ENCODE results near the gene TTC28. TPM values are rescaled to one million over a fixed set of nuclear protein-coding genes. Genes with fewer than 3 reads are reported as not detected.

Gene TTC28
- total RNA-seq, 1 donor from 2014 or later, result 46.2 TPM

GRCh38 chr22:28630177-28630574 is 49.5 kb downstream of the TTC28 start:
- peaks cover 3% of the 10 kb centered on the region for H3K36me3 Mint-ChIP-seq
- H3K9me3 ChIP-seq (ENCODE audit: low read depth), result no peaks in the 10 kb centered on the region
- peak overlapping the region; percentile 61 for H3K4me2 ChIP-seq
- no peaks in the 10 kb centered on the region for H3K36me3 ChIP-seq
- peaks cover 11% of the 10 kb centered on the region for H3K79me2 ChIP-seq (ENCODE audit: low read depth)
- H3F3A ChIP-seq (ENCODE audit: low read depth), result peaks cover 21% of the 10 kb centered on the region
- TF ChIP-seq CTCF (IDR thresholded peaks at IDR 0.05) (no peak), EZH2 (IDR thresholded peaks at IDR 0.05) (no peak), EZH2phosphoT487 (IDR thresholded peaks at IDR 0.05) (no peak)
- no peak overlapping the region for H3K9ac ChIP-seq
- H3K9me3 Mint-ChIP-seq, result no peaks in the 10 kb centered on the region
- peak overlapping the region; percentile 67 for H3K4me3 Mint-ChIP-seq
- H3K4me1 ChIP-seq, result peaks cover 19% of the 10 kb centered on the region
- no peak overlapping the region for H2AFZ ChIP-seq (replicated peaks)
- H3K27ac Mint-ChIP-seq, result peak overlapping the region; percentile 88
- peaks cover 16% of the 10 kb centered on the region for H3K4me1 Mint-ChIP-seq
- H3K27me3 ChIP-seq, result no peaks in the 10 kb centered on the region
- H3K27ac ChIP-seq, result peak overlapping the region; percentile 87
- H3K27me3 Mint-ChIP-seq (ENCODE audit: insufficient read depth, low read depth), result no peaks in the 10 kb centered on the region
- DNase-seq (ENCODE audit: low spot score), result no peak
- no peaks in the 10 kb centered on the region for H4K20me1 ChIP-seq (ENCODE audit: low read depth)
- H3K4me3 ChIP-seq, result no peak overlapping the region

GRCh38 chr22:28629420-28630176 is 50.0 kb downstream of the TTC28 start:
- Histone ChIP-seq H3K4me1 (peaks cover 19% of the 10 kb centered on the region), H3K36me3 (no peaks in the 10 kb centered on the region), H3K9ac (no peak overlapping the region), H3K9me3 (ENCODE audit: low read depth) (no peaks in the 10 kb centered on the region), H3K27ac (peak overlapping the region; percentile 87), H2AFZ (replicated peaks) (no peak overlapping the region), H3K27me3 (no peaks in the 10 kb centered on the region), H4K20me1 (ENCODE audit: low read depth) (no peaks in the 10 kb centered on the region), H3K4me3 (no peak overlapping the region), H3K79me2 (ENCODE audit: low read depth) (peaks cover 11% of the 10 kb centered on the region), H3F3A (ENCODE audit: low read depth) (peaks cover 21% of the 10 kb centered on the region), H3K4me2 (peak overlapping the region; percentile 61)
- no peaks in the 10 kb centered on the region for H3K9me3 Mint-ChIP-seq
- peaks cover 16% of the 10 kb centered on the region for H3K4me1 Mint-ChIP-seq
- H3K36me3 Mint-ChIP-seq, result peaks cover 7% of the 10 kb centered on the region
- DNase-seq (ENCODE audit: low spot score), result peak; percentile 57
- H3K27ac Mint-ChIP-seq, result peak overlapping the region; percentile 88
- no peaks in the 10 kb centered on the region for H3K27me3 Mint-ChIP-seq (ENCODE audit: insufficient read depth, low read depth)
- TF ChIP-seq CTCF (IDR thresholded peaks at IDR 0.05), result no peak
- TF ChIP-seq EZH2 (IDR thresholded peaks at IDR 0.05), result no peak
- no peak for TF ChIP-seq EZH2phosphoT487 (IDR thresholded peaks at IDR 0.05)
- H3K4me3 Mint-ChIP-seq, result peak overlapping the region; percentile 67

GRCh38 chr22:28628766-28629165 is 50.9 kb downstream of the TTC28 start:
- Mint-ChIP-seq H3K9me3 (no peaks in the 10 kb centered on the region), H3K36me3 (peaks cover 11% of the 10 kb centered on the region), H3K4me3 (no peak overlapping the region), H3K4me1 (peaks cover 16% of the 10 kb centered on the region), H3K27ac (no peak overlapping the region), H3K27me3 (ENCODE audit: insufficient read depth, low read depth) (no peaks in the 10 kb centered on the region)
- no peaks in the 10 kb centered on the region for H3K27me3 ChIP-seq
- no peak overlapping the region for H3K9ac ChIP-seq
- H3K9me3 ChIP-seq (ENCODE audit: low read depth), result no peaks in the 10 kb centered on the region
- no peak for TF ChIP-seq EZH2 (IDR thresholded peaks at IDR 0.05)
- no peak for TF ChIP-seq EZH2phosphoT487 (IDR thresholded peaks at IDR 0.05)
- TF ChIP-seq CTCF (IDR thresholded peaks at IDR 0.05), result no peak
- no peaks in the 10 kb centered on the region for H3K36me3 ChIP-seq
- peaks cover 19% of the 10 kb centered on the region for H3K4me1 ChIP-seq
- no peak overlapping the region for H2AFZ ChIP-seq (replicated peaks)
- DNase-seq (ENCODE audit: low spot score), result no peak
- no peak overlapping the region for H3K4me3 ChIP-seq
- H3K27ac ChIP-seq, result peak overlapping the region; percentile 21
- H3K79me2 ChIP-seq (ENCODE audit: low read depth), result peaks cover 11% of the 10 kb centered on the region
- H3K4me2 ChIP-seq, result no peak overlapping the region
- H4K20me1 ChIP-seq (ENCODE audit: low read depth), result no peaks in the 10 kb centered on the region
- peaks cover 21% of the 10 kb centered on the region for H3F3A ChIP-seq (ENCODE audit: low read depth)
